PC-3 (cell line): ENCODE results near the gene ITSN1.

Experiments used
- CTCF ChIP-seq: fragments of 300-600 bp; sonication (generic); conservative IDR thresholded peaks from 2 replicates; pipeline ENCODE4 v1.5.1; 2017; ENCODE audit warnings: antibody characterized with exemption, low read depth, mild to moderate bottlenecking, low read length
- EZH2 ChIP-seq: fragments of 300-600 bp; sonication (generic); IDR thresholded peaks from one replicate; pipeline ENCODE4 v1.6.1; 2017; ENCODE audit warnings: antibody characterized with exemption, mild to moderate bottlenecking, low read length; ENCODE audit not compliant: unreplicated experiment
- EZH2phosphoT487 ChIP-seq: fragments of 300-600 bp; sonication (generic); IDR thresholded peaks from 2 replicates; pipeline ENCODE4 v1.6.1; 2018; ENCODE audit warnings: mild to moderate bottlenecking, antibody characterized with exemption, low read length, borderline replicate concordance

DNA sequence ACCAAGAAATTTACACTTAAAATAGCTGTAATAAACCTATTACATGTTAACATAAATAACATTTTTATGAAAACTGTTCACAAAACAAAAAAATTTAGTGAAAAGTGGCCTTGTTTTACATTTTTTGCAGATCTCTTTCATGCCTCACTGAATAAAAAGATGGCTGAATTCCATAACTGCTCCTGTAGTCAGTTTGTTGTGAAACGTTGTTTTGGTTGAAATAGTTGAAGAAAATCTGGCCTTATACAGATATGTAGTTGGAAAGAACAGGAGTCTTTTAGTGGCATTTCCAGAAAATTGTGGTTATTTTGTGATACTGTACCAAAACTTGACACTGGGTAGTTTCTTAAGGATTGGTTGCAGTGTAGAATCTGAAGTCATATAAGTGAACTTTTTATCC lies 18.1 kb downstream of the ITSN1 start:
- no peak for TF ChIP-seq CTCF
- no peak for TF ChIP-seq EZH2
- TF ChIP-seq EZH2phosphoT487, result no peak
